ENCODE data around the gene MCTP2.

Gene MCTP2

DNA sequence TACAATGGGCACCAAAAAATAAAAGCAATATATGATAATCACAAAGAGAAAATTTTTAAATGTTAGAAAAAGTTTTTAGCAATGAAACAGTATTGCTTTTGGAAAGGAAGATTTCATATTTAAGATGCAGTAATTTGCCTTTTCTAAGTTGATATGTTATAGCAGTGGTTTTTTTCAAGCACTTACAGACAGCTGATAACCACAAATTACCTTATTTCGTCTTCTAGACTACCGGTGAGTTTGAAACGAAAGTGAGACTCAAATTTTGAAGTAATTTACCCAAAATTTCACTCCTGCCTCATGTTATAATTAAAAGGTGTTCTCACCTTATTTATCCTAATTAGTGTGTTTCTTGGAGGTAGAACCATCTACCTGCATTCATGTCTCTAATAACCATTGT, 207.8 kb downstream of the MCTP2 start:
- no peaks in the 10 kb centered on the region for H3K27me3 ChIP-seq (ENCODE audit: low read length)
- no peak overlapping the region for H3K27ac ChIP-seq (ENCODE audit: low read depth, low read length)
- H2AFZ ChIP-seq (ENCODE audit: low read depth, low read length, severe bottlenecking), result no peak overlapping the region
- no peaks in the 10 kb centered on the region for H3F3A ChIP-seq (ENCODE audit: insufficient read depth)
- peaks cover 14% of the 10 kb centered on the region; the same call in 1 of the 2 replicates for H3K36me3 ChIP-seq (ENCODE audit: low read length)
- no peaks in the 10 kb centered on the region for H3K9me2 ChIP-seq (replicated peaks; ENCODE audit: insufficient read depth, low read length)
- H3K4me3 ChIP-seq (ENCODE audit: insufficient read depth, low read length, poor library complexity, severe bottlenecking), result no peak overlapping the region
- H3K79me2 ChIP-seq (ENCODE audit: insufficient read depth, low read length), result no peaks in the 10 kb centered on the region
- H3K9me3 ChIP-seq (ENCODE audit: insufficient read depth, low read length), result no peaks in the 10 kb centered on the region
- TF ChIP-seq EZH2phosphoT487 (conservative IDR thresholded peaks at IDR 0.05; ENCODE audit: low read length), result no peak
- TF ChIP-seq, protein P1, sequence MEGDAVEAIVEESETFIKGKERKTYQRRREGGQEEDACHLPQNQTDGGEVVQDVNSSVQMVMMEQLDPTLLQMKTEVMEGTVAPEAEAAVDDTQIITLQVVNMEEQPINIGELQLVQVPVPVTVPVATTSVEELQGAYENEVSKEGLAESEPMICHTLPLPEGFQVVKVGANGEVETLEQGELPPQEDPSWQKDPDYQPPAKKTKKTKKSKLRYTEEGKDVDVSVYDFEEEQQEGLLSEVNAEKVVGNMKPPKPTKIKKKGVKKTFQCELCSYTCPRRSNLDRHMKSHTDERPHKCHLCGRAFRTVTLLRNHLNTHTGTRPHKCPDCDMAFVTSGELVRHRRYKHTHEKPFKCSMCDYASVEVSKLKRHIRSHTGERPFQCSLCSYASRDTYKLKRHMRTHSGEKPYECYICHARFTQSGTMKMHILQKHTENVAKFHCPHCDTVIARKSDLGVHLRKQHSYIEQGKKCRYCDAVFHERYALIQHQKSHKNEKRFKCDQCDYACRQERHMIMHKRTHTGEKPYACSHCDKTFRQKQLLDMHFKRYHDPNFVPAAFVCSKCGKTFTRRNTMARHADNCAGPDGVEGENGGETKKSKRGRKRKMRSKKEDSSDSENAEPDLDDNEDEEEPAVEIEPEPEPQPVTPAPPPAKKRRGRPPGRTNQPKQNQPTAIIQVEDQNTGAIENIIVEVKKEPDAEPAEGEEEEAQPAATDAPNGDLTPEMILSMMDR (IDR thresholded peaks at IDR 0.05; ENCODE audit: insufficient read depth, low read length, poor library complexity, severe bottlenecking), result no peak
- H3K9ac ChIP-seq (ENCODE audit: low read length), result no peak overlapping the region
- no peaks in the 10 kb centered on the region; the same call in none of the 2 replicates for H4K20me1 ChIP-seq (ENCODE audit: low read depth, low read length)
- no peak overlapping the region for H3K4me2 ChIP-seq (ENCODE audit: low read depth, low read length, poor library complexity, severe bottlenecking)

- peaks cover 17% of the 10 kb centered on the region; the same call in 1 of the 2 replicates for H3K36me3 ChIP-seq (ENCODE audit: low read length)
- H3K4me2 ChIP-seq (ENCODE audit: low read depth, low read length, poor library complexity, severe bottlenecking), result no peak overlapping the region
- H3K9me3 ChIP-seq (ENCODE audit: insufficient read depth, low read length), result no peaks in the 10 kb centered on the region
- H3K79me2 ChIP-seq (ENCODE audit: insufficient read depth, low read length), result no peaks in the 10 kb centered on the region
- TF ChIP-seq, protein P1 (IDR thresholded peaks at IDR 0.05; ENCODE audit: insufficient read depth, low read length, poor library complexity, severe bottlenecking), result no peak
- TF ChIP-seq EZH2phosphoT487 (conservative IDR thresholded peaks at IDR 0.05; ENCODE audit: low read length), result no peak
- no peak overlapping the region for H3K27ac ChIP-seq (ENCODE audit: low read depth, low read length)
- no peak overlapping the region for H3K9ac ChIP-seq (ENCODE audit: low read length)
- no peaks in the 10 kb centered on the region for H3F3A ChIP-seq (ENCODE audit: insufficient read depth)
- no peaks in the 10 kb centered on the region for H4K20me1 ChIP-seq (ENCODE audit: low read depth, low read length)
- H3K27me3 ChIP-seq (ENCODE audit: low read length), result no peaks in the 10 kb centered on the region
- H2AFZ ChIP-seq (ENCODE audit: low read depth, low read length, severe bottlenecking), result no peak overlapping the region
- H3K9me2 ChIP-seq (replicated peaks; ENCODE audit: insufficient read depth, low read length), result no peaks in the 10 kb centered on the region
- no peak overlapping the region for H3K4me3 ChIP-seq (ENCODE audit: insufficient read depth, low read length, poor library complexity, severe bottlenecking)
Observed at GRCh38 chr15:94441760-94442159, 210.4 kb downstream of the MCTP2 start.

DNA sequence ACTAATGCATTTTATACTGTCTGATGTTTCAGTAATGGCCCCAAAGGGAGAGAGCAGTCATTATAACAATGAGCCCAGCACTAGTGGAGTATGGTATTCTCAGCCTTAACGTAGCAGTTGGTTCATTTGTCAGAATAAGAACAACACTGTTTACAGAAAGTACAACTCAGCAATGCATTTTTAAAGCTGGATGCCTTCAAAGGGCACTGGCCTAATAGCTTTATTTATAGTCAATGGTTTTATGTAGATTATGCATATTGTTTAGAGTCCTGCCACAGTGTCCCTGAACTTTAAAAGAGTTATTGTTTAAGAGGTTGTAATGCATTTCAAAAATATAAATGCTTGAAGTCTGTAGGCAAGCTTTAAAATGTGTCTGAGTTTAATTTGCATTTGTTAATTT, 211.1 kb downstream of the MCTP2 start:
- Histone ChIP-seq H3K4me2 (ENCODE audit: low read depth, low read length, poor library complexity, severe bottlenecking) (no peak overlapping the region), H3K9me3 (ENCODE audit: insufficient read depth, low read length) (no peaks in the 10 kb centered on the region), H3K36me3 (ENCODE audit: low read length) (peaks cover 17% of the 10 kb centered on the region; the same call in 1 of the 2 replicates), H3K9me2 (replicated peaks; ENCODE audit: insufficient read depth, low read length) (no peaks in the 10 kb centered on the region), H3K79me2 (ENCODE audit: insufficient read depth, low read length) (no peaks in the 10 kb centered on the region), H3F3A (ENCODE audit: insufficient read depth) (no peaks in the 10 kb centered on the region), H4K20me1 (ENCODE audit: low read depth, low read length) (no peaks in the 10 kb centered on the region), H2AFZ (ENCODE audit: low read depth, low read length, severe bottlenecking) (no peak overlapping the region), H3K27me3 (ENCODE audit: low read length) (no peaks in the 10 kb centered on the region), H3K27ac (ENCODE audit: low read depth, low read length) (no peak overlapping the region), H3K4me3 (ENCODE audit: insufficient read depth, low read length, poor library complexity, severe bottlenecking) (no peak overlapping the region), H3K9ac (ENCODE audit: low read length) (no peak overlapping the region)
- TF ChIP-seq EZH2phosphoT487 (conservative IDR thresholded peaks at IDR 0.05; ENCODE audit: low read length), result no peak
- TF ChIP-seq, protein P1 (IDR thresholded peaks at IDR 0.05; ENCODE audit: insufficient read depth, low read length, poor library complexity, severe bottlenecking), result no peak
